K562 (cell line): Measurements from ENCODE around the gene CAPN12. TPM values are rescaled to one million over a fixed set of nuclear protein-coding genes. Genes with fewer than 3 reads are reported as not detected.
A peak's percentile ranks its signal among the peaks of the same experiment; 100 is the strongest.

Experiments
- BCOR ChIP-seq: fragments of 450-650 bp; IDR thresholded peaks from 2 replicates; pipeline ENCODE4 v1.6.1; 2016
- CEBPG ChIP-seq, 3 experiments: fragments of 200-800 bp in 1 of 3; sonication (Bioruptor generic) in 1 of 3; sonication (generic) in 1 of 3; formaldehyde crosslinking in 1 of 3; IDR thresholded peaks in 2 of 3; conservative IDR thresholded peaks in 1 of 3; 2 replicates each; pipeline versions ENCODE4 v1.6.1 to v1.8.0; 2016 to 2022; ENCODE audit warnings: missing compliant biosample characterization in 2 of 3, missing genetic modification characterization in 2 of 3, mild to moderate bottlenecking in 1 of 3, missing genetic modification reagents in 1 of 3
- CXXC5 ChIP-seq: fragments of 250-450 bp; sonication (Bioruptor Pico); IDR thresholded peaks from 2 replicates; pipeline ENCODE4 v1.8.0; 2022; ENCODE audit warnings: inconsistent platforms, mild to moderate bottlenecking, moderate library complexity
- ERF ChIP-seq: fragments of 450-650 bp; formaldehyde crosslinking; IDR thresholded peaks from 2 replicates; pipeline ENCODE4 v1.4.0; 2020; ENCODE audit warnings: mild to moderate bottlenecking, mixed read lengths
- HBP1 ChIP-seq: fragments of 450-650 bp; formaldehyde crosslinking; IDR thresholded peaks from 2 replicates; pipeline ENCODE4 v1.4.0; 2022; ENCODE audit warnings: missing genetic modification characterization
- HMGN3 ChIP-seq: IDR thresholded peaks from 2 replicates; pipeline ENCODE4 v1.6.1; 2011; ENCODE audit warnings: borderline replicate concordance, low read depth, mild to moderate bottlenecking, mixed read lengths, low read length; ENCODE audit not compliant: insufficient read length; ENCODE audit errors: extremely low read depth
- RBM34 ChIP-seq: fragments of 200-400 bp; formaldehyde crosslinking; IDR thresholded peaks from 2 replicates; pipeline ENCODE4 v1.6.1; 2018; ENCODE audit warnings: low read length, borderline replicate concordance; ENCODE audit not compliant: insufficient read depth
- SMARCA4 ChIP-seq: fragments of 450-650 bp; IDR thresholded peaks from 2 replicates; pipeline ENCODE4 v1.6.1; 2016
- VEZF1 ChIP-seq: fragments of 200-800 bp; sonication (Bioruptor generic); IDR thresholded peaks from 2 replicates; pipeline ENCODE4 v1.6.1; 2017; ENCODE audit warnings: missing genetic modification characterization, missing compliant biosample characterization
- XRCC4 ChIP-seq: IDR thresholded peaks from one replicate; pipeline ENCODE4 v1.6.1; 2011; ENCODE audit not compliant: insufficient read depth, insufficient read length; ENCODE audit errors: extremely low read depth
- ZNF695 ChIP-seq: fragments of 450-650 bp; formaldehyde crosslinking; IDR thresholded peaks from 2 replicates; pipeline ENCODE4 v1.4.0; 2020; ENCODE audit warnings: mild to moderate bottlenecking, moderate library complexity
- polyA plus RNA-seq, 8 experiments: library from polyadenylated mRNA; depleted of rRNA in 4 of 8; stranded (reverse) in 5 of 8; unstranded in 3 of 8; fragments of >200 nt; fragmentation: Nextera tagmentation in 2 of 8; fragmentation: Illumina TruSeq in 1 of 8; extraction: Ambion mirVana in 2 of 8; extraction: Trizol in 1 of 8; gene quantifications; 2 replicates each; pipeline versions ENCODE4 v1.2.1 to v1.2.3, GENCODE V29; 2011 to 2014; ENCODE audit warnings: inconsistent platforms in 1 of 8, missing spikeins in 1 of 8
- total RNA-seq, 7 experiments: library from RNA; depleted of rRNA in 6 of 7; stranded (reverse); fragments of >200 nt in 6 of 7; fragmentation: Illumina TruSeq in 2 of 7; extraction: Trizol in 2 of 7; gene quantifications; 2 replicates each; pipeline versions ENCODE4 v1.2.1 to v1.2.3, GENCODE V29; 2011 to 2021; ENCODE audit warnings: low replicate concordance in 1 of 7
- TF ChIP-seq, protein P1 (sequence below), 2 experiments: fragments of 450-650 bp; formaldehyde crosslinking in 1 of 2; IDR thresholded peaks; 2 replicates each; pipeline versions ENCODE4 v1.4.0 to v1.6.1; 2014 to 2020; ENCODE audit warnings: mild to moderate bottlenecking in 2 of 2, borderline replicate concordance in 1 of 2, low read depth in 1 of 2
- TF ChIP-seq, protein P2 (sequence below): fragments of 450-650 bp; formaldehyde crosslinking; IDR thresholded peaks from 2 replicates; pipeline ENCODE4 v1.4.0; 2020; ENCODE audit warnings: mild to moderate bottlenecking, moderate library complexity
- TF ChIP-seq, protein P3 (sequence below): fragments of 450-650 bp; IDR thresholded peaks from 2 replicates; pipeline ENCODE4 v1.6.1; 2016; ENCODE audit warnings: missing biosample characterization, missing genetic modification characterization

CAPN12 gene
- total and polyA plus RNA-seq, 9 of the 15 experiments (the other 6 are each of a cell fraction or from before 2014, with no cell fraction given) = 0.83 to 7.0 (median 1.6) TPM

- TF ChIP-seq, protein P1, sequence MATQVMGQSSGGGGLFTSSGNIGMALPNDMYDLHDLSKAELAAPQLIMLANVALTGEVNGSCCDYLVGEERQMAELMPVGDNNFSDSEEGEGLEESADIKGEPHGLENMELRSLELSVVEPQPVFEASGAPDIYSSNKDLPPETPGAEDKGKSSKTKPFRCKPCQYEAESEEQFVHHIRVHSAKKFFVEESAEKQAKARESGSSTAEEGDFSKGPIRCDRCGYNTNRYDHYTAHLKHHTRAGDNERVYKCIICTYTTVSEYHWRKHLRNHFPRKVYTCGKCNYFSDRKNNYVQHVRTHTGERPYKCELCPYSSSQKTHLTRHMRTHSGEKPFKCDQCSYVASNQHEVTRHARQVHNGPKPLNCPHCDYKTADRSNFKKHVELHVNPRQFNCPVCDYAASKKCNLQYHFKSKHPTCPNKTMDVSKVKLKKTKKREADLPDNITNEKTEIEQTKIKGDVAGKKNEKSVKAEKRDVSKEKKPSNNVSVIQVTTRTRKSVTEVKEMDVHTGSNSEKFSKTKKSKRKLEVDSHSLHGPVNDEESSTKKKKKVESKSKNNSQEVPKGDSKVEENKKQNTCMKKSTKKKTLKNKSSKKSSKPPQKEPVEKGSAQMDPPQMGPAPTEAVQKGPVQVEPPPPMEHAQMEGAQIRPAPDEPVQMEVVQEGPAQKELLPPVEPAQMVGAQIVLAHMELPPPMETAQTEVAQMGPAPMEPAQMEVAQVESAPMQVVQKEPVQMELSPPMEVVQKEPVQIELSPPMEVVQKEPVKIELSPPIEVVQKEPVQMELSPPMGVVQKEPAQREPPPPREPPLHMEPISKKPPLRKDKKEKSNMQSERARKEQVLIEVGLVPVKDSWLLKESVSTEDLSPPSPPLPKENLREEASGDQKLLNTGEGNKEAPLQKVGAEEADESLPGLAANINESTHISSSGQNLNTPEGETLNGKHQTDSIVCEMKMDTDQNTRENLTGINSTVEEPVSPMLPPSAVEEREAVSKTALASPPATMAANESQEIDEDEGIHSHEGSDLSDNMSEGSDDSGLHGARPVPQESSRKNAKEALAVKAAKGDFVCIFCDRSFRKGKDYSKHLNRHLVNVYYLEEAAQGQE (IDR thresholded peaks at IDR 0.05; ENCODE audit: borderline replicate concordance) = no peak; the same call in 1 of the 2 replicates
- TF ChIP-seq, protein P1 (CRISPR knock-in tag; IDR thresholded peaks at IDR 0.05; ENCODE audit: low read depth) = no peak
- no peak for TF ChIP-seq XRCC4
- no peak for TF ChIP-seq RBM34
- TF ChIP-seq, protein P2, sequence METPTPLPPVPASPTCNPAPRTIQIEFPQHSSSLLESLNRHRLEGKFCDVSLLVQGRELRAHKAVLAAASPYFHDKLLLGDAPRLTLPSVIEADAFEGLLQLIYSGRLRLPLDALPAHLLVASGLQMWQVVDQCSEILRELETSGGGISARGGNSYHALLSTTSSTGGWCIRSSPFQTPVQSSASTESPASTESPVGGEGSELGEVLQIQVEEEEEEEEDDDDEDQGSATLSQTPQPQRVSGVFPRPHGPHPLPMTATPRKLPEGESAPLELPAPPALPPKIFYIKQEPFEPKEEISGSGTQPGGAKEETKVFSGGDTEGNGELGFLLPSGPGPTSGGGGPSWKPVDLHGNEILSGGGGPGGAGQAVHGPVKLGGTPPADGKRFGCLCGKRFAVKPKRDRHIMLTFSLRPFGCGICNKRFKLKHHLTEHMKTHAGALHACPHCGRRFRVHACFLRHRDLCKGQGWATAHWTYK (CRISPR knock-in tag) = no peak
- TF ChIP-seq HBP1 = no peak
- no peak for TF ChIP-seq ZNF695
- no peak for TF ChIP-seq HMGN3
- TF ChIP-seq BCOR = peak; percentile 46; the same call in 1 of the 2 replicates
- peak; percentile 72 for TF ChIP-seq SMARCA4
- TF ChIP-seq CEBPG (CRISPR knock-in tag; IDR thresholded peaks at IDR 0.05) = no peak
- peak; percentile 71 to 80 for TF ChIP-seq CEBPG (tag; conservative IDR thresholded peaks at IDR 0.05 in 1 of 2, IDR thresholded peaks at IDR 0.05 in 1 of 2)
- peak; percentile 75 for TF ChIP-seq CXXC5 (CRISPR knock-in tag)
- TF ChIP-seq, protein P3, sequence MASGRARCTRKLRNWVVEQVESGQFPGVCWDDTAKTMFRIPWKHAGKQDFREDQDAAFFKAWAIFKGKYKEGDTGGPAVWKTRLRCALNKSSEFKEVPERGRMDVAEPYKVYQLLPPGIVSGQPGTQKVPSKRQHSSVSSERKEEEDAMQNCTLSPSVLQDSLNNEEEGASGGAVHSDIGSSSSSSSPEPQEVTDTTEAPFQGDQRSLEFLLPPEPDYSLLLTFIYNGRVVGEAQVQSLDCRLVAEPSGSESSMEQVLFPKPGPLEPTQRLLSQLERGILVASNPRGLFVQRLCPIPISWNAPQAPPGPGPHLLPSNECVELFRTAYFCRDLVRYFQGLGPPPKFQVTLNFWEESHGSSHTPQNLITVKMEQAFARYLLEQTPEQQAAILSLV = no peak
- TF ChIP-seq VEZF1 (CRISPR knock-in tag) = no peak
- no peak for TF ChIP-seq ERF (CRISPR knock-in tag)
Observed at GRCh38 chr19:38784224-38784623, 40.0 kb upstream of the CAPN12 start (continued).
